ENCODE results near the gene HNRNPUL1. TPM values are rescaled to one million over a fixed set of nuclear protein-coding genes. Genes with fewer than 3 reads are reported as not detected.

HNRNPUL1 gene
- total RNA-seq, 1 donor from 2014 or later = 244 TPM

DNA sequence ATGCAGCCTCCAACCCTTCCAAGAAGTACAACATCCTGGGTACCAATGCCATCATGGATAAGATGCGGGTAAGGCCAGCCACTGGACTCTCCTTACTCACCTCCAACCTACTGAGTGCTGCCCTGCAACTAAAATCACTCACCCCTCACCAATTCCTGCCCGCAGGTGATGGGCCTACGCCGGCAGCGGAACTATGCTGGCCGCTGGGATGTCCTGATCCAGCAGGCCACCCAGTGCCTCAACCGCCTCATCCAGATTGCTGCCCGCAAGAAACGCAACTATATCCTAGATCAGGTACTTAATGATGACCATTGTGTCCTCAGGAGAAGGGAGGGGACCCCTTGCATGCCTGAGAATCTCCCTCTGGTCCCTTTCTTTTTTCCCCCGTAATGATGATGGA is 30.2 kb downstream of the HNRNPUL1 start:
- no peaks in the 10 kb centered on the region for H3K9me3 Mint-ChIP-seq
- peaks cover 28% of the 10 kb centered on the region for H3K36me3 Mint-ChIP-seq
- H3K4me1 Mint-ChIP-seq (ENCODE audit: unreplicated experiment) = peaks cover 6% of the 10 kb centered on the region
- no peaks in the 10 kb centered on the region for H3K27me3 Mint-ChIP-seq
- H3K27ac Mint-ChIP-seq = peak overlapping the region; percentile 16
- DNase-seq (ENCODE audit: extremely low spot score, unreplicated experiment) = no peak
- H3K4me3 Mint-ChIP-seq = no peak overlapping the region
- no peak for TF ChIP-seq CTCF (conservative IDR thresholded peaks at IDR 0.05)

DNA sequence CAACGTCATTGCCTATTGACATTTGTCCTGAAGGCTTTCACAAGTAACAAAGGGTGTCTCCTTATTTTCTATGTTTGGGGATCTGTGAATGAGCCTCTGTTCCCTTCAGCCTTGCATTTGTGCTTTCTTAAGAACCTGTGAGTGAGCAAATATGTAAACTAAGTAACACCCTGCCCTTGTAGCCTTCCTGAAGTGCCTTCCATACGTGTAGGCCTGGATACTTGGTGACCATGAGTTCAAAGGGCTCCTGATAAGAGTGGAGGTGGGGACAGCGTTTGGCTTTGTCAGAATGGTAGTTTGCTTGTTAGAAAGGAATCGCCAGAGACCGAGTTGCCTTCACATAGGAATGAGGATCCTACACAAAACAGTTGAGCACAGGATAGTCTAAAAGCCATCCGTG is 31.3 kb downstream of the HNRNPUL1 start:
- H3K27me3 Mint-ChIP-seq = no peaks in the 10 kb centered on the region
- peaks cover 30% of the 10 kb centered on the region for H3K36me3 Mint-ChIP-seq
- peaks cover 6% of the 10 kb centered on the region for H3K4me1 Mint-ChIP-seq (ENCODE audit: unreplicated experiment)
- DNase-seq (ENCODE audit: extremely low spot score, unreplicated experiment) = no peak
- no peak overlapping the region for H3K4me3 Mint-ChIP-seq
- peak overlapping the region; percentile 56 for H3K27ac Mint-ChIP-seq
- H3K9me3 Mint-ChIP-seq = no peaks in the 10 kb centered on the region
- no peak for TF ChIP-seq CTCF (conservative IDR thresholded peaks at IDR 0.05)

GRCh38 chr19:41296433-41296871 is 32.3 kb downstream of the HNRNPUL1 start:
- no peaks in the 10 kb centered on the region for H3K27me3 Mint-ChIP-seq
- peak overlapping the region; percentile 29 for H3K27ac Mint-ChIP-seq
- H3K4me1 Mint-ChIP-seq (ENCODE audit: unreplicated experiment) = peaks cover 6% of the 10 kb centered on the region
- no peak overlapping the region for H3K4me3 Mint-ChIP-seq
- no peak for TF ChIP-seq CTCF (conservative IDR thresholded peaks at IDR 0.05)
- DNase-seq (ENCODE audit: extremely low spot score, unreplicated experiment) = no peak
- no peaks in the 10 kb centered on the region for H3K9me3 Mint-ChIP-seq
- H3K36me3 Mint-ChIP-seq = peaks cover 34% of the 10 kb centered on the region

DNA sequence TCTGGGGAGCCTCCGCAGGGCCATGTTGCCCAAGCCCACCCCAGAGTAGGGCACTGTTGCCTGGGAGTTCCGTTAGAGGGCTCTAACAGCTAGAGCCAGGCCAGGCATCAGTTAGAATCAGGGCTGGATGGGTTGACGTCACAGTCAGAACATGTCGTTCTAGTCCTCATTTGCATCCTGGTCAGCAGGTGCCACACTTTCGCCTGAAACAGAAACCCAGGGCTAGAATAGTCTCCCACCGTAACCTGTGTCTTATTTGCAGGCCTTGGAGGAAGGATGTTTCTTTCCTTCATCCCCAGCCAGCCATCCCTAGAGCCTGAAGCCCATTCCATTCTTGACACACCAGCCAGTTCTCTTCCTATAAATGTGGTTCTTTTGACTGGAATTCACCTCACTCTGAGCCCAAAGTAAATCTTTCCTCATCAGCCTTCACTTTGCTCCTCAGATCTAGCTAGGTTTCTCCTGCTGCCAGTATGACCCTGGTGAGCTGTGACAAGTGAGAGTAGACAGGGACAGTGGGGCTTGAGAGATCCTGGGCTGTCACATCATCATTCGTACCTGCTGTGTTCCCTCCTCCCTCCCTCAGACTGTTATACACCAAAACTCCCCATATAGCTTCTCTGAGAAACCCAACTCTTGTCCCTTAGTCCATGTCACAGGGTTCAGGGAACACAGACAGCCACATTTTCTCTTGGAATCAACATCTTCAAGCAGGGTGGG is 33.6 kb downstream of the HNRNPUL1 start:
- H3K4me1 Mint-ChIP-seq (ENCODE audit: unreplicated experiment) = peaks cover 6% of the 10 kb centered on the region
- no peaks in the 10 kb centered on the region for H3K9me3 Mint-ChIP-seq
- TF ChIP-seq CTCF (conservative IDR thresholded peaks at IDR 0.05) = no peak
- H3K36me3 Mint-ChIP-seq = peaks cover 35% of the 10 kb centered on the region
- no peaks in the 10 kb centered on the region for H3K27me3 Mint-ChIP-seq
- no peak overlapping the region for H3K4me3 Mint-ChIP-seq
- no peak for DNase-seq (ENCODE audit: extremely low spot score, unreplicated experiment)
- H3K27ac Mint-ChIP-seq = peak overlapping the region; percentile 93

DNA sequence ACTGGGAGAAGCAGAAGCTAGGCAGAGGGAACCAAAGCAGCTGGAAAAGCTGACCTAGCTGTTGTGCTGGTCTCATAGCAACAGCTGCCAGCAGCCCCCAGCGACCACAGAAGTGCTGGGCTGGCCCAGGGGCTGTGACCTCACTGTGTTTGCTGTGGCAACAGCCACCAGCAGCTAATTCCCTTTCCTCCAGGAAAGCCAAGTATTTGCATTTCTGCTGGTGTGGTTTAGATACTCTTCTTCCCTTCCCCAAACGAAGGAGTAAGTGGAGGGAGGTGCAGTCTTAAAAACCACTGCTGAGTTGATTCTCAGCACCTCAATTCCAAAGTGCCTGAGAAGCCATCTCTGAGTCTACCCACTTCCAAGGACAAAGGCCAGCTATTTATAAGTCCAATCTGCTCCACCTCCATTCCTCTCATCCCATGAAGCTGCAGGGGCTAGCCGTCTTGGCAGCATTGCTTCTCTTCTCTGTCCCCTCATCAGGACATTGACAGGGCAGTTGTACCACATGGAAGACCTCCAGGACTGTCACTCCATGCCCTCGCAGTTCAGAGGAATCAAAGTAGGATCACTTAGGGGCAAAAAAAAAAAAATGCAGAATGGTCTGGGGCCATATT is 34.3 kb downstream of the HNRNPUL1 start:
- Mint-ChIP-seq H3K27me3 (no peaks in the 10 kb centered on the region), H3K4me3 (no peak overlapping the region), H3K4me1 (ENCODE audit: unreplicated experiment) (peaks cover 6% of the 10 kb centered on the region), H3K36me3 (peaks cover 35% of the 10 kb centered on the region), H3K9me3 (no peaks in the 10 kb centered on the region), H3K27ac (peak overlapping the region; percentile 93)
- no peak for TF ChIP-seq CTCF (conservative IDR thresholded peaks at IDR 0.05)
- DNase-seq (ENCODE audit: extremely low spot score, unreplicated experiment) = no peak

Data from type B pancreatic cell (in vitro differentiated cells).